GM21381 (cell line): ENCODE measurements around the gene AUP1.
"Not testable (repeated sequence)": the region's sequence is repeated elsewhere in the genome, so short reads cannot be mapped to it uniquely, and the experiment has no call there.

Experiments
- ATAC-seq: cut with Tn5 transposase; IDR thresholded peaks from one replicate; pipeline ENCODE4 v1.9.1; 2021; ENCODE audit warnings: mild to moderate bottlenecking, moderate library complexity; ENCODE audit not compliant: unreplicated experiment

Gene AUP1

DNA sequence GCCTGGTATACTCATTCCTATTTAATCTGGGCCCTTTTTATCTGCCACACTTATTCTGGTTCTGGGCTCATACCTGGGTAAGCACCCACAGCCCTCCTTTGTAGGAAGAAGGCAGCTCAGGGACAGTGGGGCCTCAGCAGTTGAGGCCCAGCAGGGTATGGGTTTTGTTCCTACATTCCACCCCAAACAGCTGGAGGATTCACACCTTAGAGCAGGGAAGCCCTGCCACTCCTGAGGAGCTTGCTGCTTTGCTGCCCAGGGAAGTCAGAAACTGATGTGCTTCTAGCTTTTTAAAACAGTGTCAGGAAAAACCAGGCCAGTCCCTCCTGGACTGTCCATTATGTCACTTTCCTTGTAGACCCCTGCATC is 28.9 kb downstream of the AUP1 start:
- no peak for ATAC-seq

DNA sequence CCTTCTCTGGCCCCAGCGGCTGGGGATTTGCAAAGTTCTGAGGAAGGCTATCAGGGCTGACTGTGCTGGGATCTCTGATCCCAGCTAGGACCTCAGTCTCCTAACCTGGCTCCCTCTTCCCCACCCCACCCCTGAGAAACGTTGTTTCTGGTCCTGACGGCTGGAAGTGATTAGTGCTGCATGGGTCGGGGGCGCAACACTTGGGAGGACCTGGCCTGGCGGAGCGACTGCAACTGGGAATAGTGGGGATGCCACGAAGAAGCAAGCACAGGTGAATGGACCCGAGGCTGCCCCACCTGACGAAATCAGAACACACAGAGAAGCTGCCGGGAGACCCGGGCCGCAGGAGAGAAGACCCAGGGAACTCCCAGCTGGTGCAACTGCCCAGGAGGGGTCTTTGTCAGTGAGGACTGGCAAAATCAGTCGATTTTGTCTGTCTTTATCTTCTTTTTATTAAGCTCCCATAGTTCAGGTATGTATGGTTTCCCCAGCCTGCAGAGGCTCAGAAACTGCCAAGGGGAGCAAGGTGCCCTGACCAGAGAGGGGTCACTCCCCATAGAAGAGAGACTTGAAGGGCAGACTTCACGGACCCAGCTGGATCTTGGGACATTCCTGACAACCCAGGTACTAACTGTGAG is 29.4 kb downstream of the AUP1 start:
- no peak for ATAC-seq

DNA sequence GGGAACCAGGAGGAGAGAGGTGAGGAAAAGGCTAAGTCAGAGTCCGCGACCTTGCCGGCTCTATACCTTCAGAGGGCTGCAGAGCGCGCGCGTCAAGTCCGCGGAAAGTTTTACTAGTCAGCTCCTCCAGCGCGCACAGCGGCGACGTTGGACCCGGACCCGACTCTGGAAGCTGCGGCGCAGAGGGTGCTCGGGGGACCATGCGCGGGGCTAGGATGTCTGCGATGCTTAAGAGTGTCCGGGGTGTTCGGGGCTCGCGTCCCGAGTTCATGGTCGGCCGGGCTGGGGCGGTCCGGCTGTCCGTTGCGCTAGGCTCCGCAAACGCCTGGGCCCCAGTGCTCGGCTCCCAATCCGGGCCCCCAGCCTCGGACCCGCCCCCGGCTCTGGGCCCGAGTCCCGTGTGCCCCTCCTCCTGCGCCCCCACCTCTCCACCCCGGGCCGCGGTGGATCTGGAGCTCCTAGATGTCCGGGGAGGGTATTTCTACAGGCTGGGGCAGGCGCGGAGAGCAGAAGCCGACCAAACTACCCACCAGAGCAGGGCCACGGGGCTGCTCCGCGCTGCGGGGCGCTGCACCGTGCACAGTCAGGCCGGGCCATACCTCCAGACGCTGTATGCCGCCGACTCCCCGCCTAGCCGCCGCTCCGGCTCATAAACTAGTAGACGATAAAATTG is 30.1 kb downstream of the AUP1 start, which contains the start of gene LBX2:
LBX2 (minus strand) TSS at position 337 of the 673 bp plus-strand sequence; CDS start at position 271, 66 bp downstream.
- ATAC-seq: no peak

DNA sequence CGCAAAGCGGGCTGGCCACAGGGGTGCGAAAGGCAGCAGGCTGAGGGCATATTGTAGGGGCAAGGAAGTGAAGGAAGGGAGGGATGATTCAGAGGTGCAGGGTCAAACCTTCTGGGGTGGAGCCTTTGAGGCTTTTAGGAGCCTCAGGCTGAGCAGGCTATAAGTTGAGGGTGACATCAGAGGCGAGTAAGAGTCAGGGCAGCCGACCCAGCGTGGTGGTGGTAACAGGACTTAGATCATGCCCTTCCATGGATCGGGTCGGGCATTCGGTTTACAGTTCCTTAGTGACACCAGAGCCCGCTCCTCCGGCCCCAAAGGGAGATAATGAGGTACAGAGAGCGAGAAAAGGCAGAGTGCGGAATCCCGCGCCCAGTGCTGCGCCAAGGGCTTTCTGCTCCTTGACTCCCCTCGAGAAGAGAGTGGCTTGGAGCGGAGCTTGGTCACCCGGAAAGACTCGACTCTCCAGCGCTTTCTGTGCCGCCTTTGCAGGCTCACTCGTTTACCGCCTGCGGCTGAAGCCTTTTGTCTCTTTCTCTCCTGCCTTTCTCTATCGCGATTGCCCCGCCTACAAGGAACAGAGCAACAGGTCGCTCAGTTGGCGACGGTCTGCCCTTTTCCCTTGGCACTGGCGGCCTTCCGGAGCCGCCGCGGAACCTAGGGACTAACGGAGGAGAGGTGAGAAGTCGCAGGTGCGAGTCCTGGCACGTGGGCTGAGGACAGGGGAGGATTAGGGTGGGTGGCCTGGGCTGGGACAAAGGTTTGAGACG is 30.8 kb downstream of the AUP1 start:
- no peak for ATAC-seq

DNA sequence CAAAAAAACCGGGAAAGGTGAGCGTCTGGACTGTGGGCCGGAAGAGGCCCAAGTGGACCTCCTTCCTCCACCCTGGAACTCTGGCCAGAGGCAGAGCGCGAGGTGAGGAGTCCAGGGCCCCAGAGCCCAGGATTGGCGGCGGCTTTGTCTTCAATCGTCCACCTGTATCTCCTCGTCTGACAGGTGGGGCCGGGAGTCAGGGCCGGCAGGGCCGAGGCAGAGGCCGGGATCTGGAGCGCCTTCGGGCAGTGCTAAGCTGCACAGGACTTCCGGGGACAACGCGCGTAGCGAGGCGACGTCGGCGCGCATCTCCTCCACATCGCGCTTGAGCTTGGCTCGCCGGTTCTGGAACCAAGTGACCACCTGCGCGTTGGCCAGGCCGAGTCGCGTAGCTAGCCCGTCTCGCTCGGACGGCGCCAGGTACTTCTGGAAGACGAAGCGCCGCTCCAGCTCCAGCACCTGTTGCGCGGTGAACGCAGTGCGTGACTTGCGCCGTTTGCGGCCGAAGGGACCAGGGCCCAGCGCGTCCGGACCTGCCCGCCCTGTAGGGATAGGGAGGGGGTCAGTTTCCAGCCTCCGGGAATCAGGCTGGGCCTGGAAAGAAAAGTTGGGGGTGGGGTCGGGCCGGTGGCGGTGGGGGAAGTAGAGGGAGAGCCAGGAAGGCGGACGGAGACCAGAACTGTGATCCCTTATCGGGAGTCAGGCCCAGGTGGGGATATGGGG is 31.6 kb downstream of the AUP1 start:
- ATAC-seq: no peak

DNA sequence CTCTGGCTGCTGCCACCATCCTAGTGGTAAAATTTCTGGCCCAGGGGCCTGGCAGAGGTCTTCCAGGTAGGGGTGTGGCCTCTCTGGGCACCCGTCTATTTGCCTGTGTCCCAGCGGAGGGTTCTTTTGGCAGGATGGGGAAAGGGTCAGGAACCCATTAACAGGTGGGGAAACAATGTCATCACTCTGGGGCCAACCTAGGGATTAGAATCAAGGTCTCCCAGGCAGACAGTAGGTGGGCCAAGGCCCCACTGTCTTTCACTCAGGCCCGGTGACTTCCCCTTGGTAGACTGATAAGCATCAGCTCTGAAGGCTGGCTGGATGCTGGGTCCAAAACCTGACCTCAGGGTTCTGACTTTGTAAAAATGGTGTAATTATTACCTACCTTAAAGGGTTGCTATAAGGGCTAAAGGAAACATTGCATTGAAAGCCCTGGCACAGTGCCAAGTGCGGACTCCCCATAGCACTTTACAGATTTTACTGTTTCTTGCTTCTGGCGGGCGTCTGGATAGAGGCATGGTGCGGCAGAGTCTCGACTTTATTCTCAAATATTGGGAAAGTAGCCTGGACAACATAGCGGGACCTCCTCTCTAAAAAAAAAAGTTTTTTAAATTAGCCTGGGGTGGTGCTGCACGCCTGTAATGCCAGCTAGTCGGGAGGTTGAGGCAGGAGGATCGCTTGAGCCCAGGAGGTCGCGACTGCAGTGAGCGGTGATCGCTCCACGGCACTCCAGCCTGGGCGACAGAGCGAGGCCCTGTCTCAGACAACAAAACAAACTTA is 32.3 kb downstream of the AUP1 start:
- no peak for ATAC-seq

DNA sequence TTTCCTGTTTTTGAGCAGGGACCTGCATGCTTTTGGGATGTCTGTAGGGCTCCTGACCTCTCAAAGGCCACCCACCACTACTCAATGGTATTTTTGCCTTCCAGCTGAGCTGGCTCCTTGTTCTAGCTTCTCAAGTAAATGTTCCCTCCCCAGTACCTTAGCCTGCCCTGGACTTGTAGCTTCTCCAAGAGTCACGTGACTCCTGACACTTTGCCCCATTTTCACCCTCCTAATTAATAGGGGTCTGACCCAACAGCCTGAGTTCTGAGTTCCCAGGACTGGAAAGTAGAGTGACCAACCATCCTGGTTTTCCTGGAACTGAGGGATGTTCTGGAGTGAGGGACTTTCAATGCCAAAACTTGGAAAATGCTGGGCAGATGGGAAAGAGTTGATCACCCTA is 34.1 kb downstream of the AUP1 start:
- ATAC-seq: no peak

DNA sequence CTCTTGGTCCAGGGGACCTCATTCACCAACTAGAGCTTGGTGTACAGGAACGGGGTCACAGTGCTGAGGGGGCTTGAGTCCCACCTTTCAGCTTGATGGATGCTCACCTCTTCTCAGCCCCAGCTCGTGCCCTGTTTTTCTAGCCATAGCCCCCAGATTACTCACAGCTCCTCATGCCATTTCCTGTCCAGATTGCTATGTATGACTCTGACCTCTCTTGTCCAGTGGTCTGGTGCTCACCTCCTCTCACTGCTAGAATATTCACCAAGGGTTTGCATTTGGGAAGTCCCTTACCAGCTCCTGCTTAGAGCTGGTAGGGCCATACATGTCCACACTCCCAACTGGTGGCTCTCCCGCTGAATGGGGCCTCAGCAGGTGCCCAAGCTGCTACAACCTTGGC is 36.0 kb downstream of the AUP1 start:
- ATAC-seq: no peak

DNA sequence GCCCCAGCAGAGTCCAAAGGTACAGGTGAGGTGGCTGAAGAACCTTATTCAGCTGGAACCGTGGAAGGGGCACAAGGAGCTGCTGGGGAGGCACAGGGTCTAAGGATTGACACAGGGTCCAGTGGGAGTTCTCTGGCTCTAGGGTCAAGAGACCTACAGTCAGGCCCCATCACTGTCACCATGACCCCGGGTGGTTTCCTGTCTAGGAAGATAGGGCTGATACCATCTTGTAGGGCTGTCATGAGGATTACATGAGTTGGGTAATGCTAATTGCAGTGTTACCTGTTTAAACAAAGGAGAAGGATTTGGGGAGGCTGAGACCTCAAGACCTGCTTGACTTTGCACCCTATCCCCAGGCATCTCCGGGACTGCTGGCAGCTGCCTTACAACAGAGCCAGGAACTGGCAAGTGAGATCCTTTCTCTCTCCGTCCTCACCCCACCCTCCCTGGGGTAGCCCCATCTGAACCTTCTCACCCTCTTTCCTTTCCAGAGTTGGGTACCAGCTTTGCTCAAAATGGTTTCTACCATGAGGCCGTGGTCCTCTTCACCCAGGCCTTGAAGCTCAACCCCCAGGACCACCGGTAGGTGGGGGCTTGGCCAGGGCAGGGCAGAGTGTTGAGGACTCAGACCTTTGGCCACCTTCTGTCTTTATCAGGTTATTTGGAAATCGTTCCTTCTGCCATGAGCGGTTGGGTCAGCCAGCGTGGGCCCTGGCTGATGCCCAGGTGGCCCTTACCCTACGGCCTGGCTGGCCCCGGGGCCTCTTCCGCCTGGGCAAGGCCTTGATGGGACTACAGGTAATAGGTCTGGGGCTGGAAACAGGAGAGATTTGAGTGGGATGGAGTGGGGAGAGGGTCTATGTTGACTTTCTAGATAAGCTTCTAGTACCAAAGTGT is 37.6 kb downstream of the AUP1 start:
- ATAC-seq: no peak

DNA sequence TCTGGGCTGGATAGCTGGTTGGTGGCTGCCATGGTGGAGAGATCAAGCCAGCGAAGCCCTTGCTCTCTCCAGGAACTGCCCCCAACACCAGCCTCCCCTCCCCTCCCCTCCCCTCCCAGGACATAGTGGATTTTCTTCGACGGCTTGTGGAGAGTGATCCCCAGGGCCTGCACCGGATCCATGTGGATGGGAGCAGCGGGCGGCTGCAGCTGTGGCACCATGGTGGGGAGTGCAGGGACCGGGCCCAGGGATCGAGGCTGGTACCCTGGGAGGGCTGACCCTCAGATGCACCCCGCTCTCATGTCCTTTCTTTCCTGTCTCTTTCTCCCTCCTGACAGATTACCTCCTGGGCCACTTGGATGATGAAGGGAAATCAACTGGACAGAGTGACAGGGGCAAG is 39.6 kb downstream of the AUP1 start:
- no peak for ATAC-seq

DNA sequence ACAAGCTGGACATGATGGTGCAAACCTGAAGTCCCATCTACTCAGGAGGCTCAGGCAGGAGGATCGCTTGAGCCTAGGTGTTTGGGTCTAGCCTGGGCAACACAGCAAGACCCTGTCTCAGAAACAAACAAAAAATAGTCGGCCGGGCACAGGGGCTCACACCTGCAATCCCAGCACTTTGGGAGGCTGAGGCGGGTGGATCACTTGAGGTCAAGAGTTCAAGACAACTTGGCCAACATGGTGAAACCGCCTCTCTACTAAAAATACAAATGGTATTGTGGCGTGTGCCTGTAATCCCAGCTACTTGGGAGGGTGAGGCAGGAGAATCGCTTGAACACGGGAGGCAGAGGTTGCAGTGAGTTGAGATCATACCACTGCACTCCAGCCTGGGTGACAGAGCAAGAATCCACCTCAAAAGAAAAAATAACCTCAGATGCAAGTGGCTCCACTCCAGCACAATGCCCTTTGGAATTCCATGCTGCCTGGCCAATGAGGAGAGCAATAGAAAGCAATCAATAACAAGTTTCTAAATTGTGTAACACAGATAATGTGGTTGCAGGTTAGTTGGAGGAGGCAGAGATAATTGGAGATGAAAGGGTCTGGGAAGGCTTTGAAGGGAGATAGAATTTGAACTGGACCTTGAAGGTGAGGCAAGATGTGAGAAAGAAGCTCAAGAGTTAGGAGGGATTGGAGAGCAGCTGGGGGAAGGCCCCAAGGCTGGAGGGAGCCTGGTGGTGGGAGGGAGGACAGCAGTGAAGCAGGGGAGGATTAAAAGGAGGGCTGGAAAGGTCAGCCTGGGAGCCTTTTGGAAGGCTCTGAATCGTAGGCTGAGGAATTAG is 40.6 kb downstream of the AUP1 start:
- ATAC-seq: no peak

DNA sequence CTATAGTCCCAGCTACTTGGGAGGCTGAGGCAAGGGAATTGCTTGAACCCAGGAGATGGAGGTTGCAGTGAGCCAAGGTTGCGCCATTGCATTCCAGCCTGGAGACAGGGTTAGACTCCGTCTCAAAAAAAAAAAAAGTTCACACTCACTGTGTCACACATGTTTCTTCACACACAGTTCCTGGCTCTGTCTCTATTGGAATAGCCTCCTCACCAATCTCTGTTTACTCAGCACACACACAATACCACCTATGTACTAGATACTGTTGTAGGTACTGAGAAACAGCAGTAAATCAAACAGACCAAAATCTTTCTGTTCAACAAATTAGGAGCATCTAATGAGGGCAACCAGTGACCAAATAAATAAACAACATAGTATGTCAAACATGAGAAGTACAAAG is 43.4 kb downstream of the AUP1 start:
- ATAC-seq: no peak

DNA sequence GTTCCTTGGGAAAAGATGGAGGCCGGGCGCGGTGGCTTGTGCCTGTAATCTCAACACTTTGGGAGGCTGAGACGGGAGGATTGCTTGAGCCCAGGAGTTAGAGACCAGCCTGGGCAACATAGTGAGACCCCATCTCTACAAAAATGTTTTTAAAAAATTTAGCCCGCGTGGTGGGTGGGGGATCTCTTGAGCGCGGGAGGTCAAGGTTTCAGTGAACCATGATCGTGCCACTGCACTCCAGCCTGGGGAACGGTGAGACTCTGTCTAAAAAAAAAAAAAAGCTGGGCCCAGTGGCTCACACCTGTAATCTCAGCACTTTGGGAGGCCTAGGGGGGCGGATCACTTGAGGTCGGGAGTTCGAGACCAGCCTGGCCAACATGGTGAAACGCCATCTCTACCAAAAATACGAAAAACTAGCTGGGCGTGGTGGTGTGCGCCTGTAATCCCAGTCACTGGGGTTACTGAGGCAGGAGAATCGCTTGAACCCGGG is 45.8 kb downstream of the AUP1 start:
- not testable (repeated sequence) for ATAC-seq

DNA sequence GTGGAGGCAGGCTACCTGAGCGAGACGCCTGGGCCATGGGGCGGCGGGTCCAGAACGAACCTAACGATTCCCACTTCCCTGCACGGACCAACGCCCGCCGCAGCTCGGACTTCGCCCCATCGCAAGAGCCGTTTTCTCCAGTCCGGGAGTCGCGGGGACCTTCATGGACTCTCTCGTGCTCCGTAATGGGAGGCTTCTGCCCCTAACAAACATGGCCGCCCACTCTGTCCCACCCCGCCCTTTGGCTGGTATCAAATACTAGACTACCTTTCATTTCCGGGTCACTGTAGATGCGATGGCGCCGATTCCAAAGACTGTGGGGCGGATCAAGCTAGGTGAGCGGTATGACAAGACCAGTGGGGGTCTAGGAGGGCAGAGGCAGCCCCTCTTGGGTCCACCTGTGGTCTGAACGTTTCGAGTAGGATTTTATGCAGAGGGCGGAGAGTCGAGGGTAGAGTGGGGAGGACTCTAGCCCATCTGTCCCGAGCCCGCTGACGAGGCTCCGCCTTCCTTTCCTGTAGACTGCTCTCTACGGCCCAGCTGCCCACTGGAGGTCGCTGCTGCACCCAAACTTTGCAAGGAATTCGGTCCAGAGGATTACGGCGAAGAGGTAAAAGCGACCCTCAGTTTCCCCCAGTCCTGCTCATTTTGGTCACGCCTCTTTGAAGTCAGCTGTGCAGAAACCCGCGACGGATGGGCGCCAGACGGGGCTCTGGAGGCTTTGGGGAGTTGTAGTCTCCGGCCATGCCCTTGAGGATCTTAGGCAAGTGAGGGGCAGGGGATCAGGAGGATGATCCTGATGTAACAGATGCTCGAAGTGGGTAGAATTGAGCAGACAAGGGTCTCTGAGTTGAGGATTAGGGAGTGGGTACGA is 46.5 kb downstream of the AUP1 start, which contains the start of the genes CCDC142 and TTC31:
CCDC142 (minus strand) TSS at position 198 of the 874 bp plus-strand sequence; CDS start at position 37, 161 bp downstream.
TTC31 (plus strand) TSS at position 281 of the 874 bp plus-strand sequence; CDS start at position 296, 15 bp downstream.
- ATAC-seq: peak; percentile 86

DNA sequence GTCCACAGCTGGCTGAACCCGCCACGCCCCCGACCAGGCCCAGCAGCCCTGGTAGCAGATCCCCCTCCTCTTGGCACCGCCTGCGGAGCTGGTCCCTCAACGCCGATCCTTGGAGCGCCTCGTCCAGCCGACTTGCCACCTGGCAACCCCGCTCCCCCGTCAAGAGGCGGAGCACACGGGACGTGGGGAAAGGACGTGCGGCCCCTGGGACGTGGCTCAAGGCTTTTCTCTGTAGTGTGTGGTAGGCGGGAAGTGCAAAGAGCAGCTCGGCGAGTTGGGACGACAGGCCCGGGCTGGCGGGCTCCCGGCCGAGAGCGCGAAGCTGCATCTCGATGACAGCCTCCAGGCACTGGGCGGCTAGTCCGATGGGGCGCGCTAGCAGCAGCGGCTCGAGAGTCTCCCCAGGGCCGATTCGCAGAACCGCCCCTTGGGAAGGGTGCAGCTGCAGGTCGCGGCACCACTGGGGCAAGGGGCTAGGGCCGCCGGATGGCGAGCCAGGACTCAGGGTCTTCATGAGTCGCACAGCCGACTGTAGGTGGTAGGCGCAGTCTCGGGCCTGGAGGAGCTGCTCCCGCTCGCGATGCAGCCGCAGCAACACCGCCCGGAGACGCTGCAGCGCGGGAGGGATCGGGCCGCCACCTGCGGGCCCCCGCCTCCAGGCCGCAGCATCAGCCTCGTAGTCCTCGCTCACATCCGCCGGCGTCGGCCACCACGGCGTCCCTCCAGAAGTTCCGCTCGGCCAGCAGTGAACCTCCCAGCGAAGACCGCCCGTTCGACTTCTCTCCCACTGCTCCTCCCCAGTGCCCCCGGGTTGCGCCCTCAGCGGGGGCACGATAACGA is 47.3 kb downstream of the AUP1 start:
- ATAC-seq: peak; percentile 34

DNA sequence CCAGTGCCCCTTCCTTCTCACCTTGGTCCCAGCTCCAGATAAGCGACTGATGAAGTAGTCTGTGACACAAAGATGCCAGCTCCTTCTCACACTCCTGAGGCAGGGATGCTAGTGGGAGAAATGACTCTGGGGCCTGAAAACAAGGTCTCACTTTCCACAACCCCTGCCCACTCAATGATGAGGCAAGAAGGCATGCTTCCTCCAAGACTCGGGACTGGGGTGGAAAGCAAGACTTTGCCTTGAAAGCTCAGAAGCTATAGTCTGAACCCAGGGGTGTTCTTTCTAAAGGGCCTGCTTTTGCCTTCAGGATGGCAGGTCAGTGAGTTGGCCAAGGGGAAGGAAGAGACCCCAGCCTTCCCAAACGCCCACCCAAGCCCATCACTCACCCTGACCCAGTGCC is 48.1 kb downstream of the AUP1 start:
- no peak for ATAC-seq
